ENCODE results near the gene TTBK2. TPM values are rescaled to one million over a fixed set of nuclear protein-coding genes. Genes with fewer than 3 reads are reported as not detected.
A peak's percentile ranks its signal among the peaks of the same experiment; 100 is the strongest.

TTBK2 gene
- total RNA-seq, 1 donor from 2014 or later, result 20.1 TPM

DNA sequence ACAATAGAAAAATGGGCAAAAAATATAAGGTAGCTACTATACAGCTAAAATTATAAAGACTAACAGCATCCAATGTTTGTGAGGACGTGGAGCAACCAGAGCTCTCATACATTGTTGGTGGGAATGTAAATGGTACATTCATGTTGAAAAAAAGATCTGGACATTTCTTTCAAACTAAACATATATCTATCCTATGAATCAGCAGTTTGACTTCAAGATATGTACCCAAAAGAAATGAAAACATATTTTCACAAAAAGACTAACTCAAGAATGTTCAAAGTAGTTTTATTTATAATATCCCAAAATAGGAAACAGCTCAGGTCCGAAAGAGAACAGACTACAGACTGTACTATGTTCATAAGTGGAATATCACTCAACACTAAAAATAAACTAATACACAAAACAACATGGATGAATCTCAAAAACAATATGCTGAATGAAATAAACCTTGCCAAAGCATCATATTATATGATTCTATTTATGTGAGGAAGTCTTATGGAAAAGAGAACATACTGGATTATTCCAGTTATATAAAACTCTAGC, 8.8 kb upstream of the TTBK2 start:
- TF ChIP-seq, protein P1, sequence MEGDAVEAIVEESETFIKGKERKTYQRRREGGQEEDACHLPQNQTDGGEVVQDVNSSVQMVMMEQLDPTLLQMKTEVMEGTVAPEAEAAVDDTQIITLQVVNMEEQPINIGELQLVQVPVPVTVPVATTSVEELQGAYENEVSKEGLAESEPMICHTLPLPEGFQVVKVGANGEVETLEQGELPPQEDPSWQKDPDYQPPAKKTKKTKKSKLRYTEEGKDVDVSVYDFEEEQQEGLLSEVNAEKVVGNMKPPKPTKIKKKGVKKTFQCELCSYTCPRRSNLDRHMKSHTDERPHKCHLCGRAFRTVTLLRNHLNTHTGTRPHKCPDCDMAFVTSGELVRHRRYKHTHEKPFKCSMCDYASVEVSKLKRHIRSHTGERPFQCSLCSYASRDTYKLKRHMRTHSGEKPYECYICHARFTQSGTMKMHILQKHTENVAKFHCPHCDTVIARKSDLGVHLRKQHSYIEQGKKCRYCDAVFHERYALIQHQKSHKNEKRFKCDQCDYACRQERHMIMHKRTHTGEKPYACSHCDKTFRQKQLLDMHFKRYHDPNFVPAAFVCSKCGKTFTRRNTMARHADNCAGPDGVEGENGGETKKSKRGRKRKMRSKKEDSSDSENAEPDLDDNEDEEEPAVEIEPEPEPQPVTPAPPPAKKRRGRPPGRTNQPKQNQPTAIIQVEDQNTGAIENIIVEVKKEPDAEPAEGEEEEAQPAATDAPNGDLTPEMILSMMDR (IDR thresholded peaks at IDR 0.05; ENCODE audit: insufficient read depth, low read length, poor library complexity, severe bottlenecking), result no peak
- no peak overlapping the region for H3K4me3 ChIP-seq (ENCODE audit: low read depth, low read length)
- no peaks in the 10 kb centered on the region for H3K36me3 ChIP-seq (ENCODE audit: control insufficient read depth, insufficient read depth, low read length)
- no peak for DNase-seq (ENCODE audit: low read depth)
- H3K27me3 ChIP-seq (ENCODE audit: control insufficient read depth, insufficient read depth, low read length), result no peaks in the 10 kb centered on the region

DNA sequence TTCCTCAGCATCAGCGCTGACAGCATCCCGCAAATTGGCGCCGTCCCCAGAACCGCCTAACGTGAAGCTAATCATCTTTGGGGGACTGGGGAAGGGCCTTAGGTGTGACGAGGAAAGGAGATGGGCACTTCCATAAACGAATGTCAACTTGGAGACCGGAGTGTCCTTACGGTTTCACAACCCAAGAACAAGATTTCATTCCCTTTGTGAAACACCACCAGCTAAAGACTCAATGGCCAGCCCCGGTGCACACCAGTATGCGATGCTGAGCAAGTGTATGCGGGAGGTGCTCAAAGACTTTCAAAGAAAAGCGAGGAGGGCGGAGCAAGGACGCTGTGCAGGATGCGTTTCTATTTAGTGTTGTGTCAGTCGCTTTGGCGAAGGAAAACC, 759 bp upstream of the TTBK2 start:
- Histone ChIP-seq H3K4me3 (ENCODE audit: low read depth, low read length) (peak overlapping the region; percentile 88), H3K27me3 (ENCODE audit: control insufficient read depth, insufficient read depth, low read length) (no peaks in the 10 kb centered on the region), H3K36me3 (ENCODE audit: control insufficient read depth, insufficient read depth, low read length) (no peaks in the 10 kb centered on the region)
- no peak for DNase-seq (ENCODE audit: low read depth)
- TF ChIP-seq, protein P1 (IDR thresholded peaks at IDR 0.05; ENCODE audit: insufficient read depth, low read length, poor library complexity, severe bottlenecking), result no peak

DNA sequence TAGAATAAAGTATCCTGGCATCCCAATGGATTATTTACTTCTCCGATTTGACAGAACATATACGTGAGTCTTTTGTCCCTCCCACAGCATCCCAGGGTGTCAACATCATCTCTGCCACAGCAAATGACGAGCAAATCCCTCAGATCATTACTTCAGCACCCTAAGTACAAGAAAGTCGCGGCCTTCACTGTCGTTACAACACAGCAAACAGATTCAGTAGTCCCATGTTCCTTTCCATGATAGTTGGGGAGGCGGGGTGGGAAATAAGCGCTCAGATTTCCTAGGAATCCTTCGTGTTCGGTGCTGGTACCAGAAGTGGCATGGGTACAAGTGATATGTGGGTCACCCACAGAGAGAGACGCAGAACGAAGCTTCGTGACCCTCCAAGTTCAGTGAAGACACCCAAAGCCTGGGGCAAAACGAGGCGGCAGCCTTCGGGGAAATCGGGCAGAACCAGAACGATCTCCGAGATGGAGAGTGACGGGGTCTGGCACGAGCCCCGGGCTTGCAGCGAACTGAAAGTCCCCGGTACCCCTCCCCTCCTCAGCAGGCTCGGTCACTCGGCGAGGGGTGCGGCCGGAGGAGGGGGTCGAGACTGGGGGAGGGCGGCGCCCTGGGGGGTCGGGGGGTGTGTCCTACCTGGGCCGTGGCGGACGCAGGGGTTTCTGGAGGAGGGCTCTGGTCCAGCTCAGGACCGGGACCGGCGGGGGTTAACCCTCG, 619 bp downstream of the TTBK2 start:
- TF ChIP-seq, protein P1 (IDR thresholded peaks at IDR 0.05; ENCODE audit: insufficient read depth, low read length, poor library complexity, severe bottlenecking), result no peak
- H3K4me3 ChIP-seq (ENCODE audit: low read depth, low read length), result peak overlapping the region; percentile 88
- no peaks in the 10 kb centered on the region for H3K36me3 ChIP-seq (ENCODE audit: control insufficient read depth, insufficient read depth, low read length)
- no peak for DNase-seq (ENCODE audit: low read depth)
- no peaks in the 10 kb centered on the region for H3K27me3 ChIP-seq (ENCODE audit: control insufficient read depth, insufficient read depth, low read length)

DNA sequence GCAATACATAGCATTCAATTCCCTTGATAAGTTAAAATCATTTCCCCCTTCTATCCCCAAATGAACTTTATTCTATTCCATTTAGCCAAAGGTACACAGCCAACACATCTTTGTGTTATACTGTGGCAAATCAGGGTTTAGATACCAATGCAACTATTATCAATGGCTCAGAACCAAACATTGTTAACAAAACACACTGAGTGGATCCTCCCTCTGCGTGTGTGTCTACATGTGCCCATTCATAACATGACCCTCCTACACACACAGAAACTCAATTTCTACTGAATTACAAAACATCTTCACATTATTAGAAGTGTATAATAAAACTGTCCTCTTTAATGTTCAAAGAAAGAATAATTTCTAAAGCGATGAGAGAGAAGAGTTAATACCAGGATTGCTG, 1.3 kb downstream of the TTBK2 start:
- DNase-seq (ENCODE audit: low read depth), result no peak
- Histone ChIP-seq H3K27me3 (ENCODE audit: control insufficient read depth, insufficient read depth, low read length) (no peaks in the 10 kb centered on the region), H3K36me3 (ENCODE audit: control insufficient read depth, insufficient read depth, low read length) (no peaks in the 10 kb centered on the region), H3K4me3 (ENCODE audit: low read depth, low read length) (peak overlapping the region; percentile 88)
- TF ChIP-seq, protein P1 (IDR thresholded peaks at IDR 0.05; ENCODE audit: insufficient read depth, low read length, poor library complexity, severe bottlenecking), result no peak

DNA sequence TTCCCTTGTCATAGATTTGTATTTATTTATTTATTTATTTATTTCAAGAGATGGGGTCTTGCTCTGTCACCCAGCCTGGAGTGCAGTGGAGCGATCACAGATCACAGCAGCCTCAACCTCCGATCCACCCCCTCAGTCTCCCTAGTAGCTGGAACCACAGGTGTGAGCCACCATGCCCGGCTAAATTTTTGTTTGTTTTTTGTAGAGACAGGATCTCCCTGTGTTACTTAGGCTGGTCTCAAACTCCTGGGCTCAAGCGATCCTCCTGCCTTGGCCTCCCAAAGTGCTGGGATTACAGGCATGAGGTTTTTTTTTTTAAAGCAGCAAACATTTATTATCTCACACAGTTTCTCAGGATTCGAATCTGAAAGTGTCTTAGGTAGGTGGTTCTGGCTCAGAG, 2.5 kb downstream of the TTBK2 start:
- no peak for DNase-seq (ENCODE audit: low read depth)
- H3K4me3 ChIP-seq (ENCODE audit: low read depth, low read length), result no peak overlapping the region
- TF ChIP-seq, protein P1 (IDR thresholded peaks at IDR 0.05; ENCODE audit: insufficient read depth, low read length, poor library complexity, severe bottlenecking), result no peak
- H3K36me3 ChIP-seq (ENCODE audit: control insufficient read depth, insufficient read depth, low read length), result no peaks in the 10 kb centered on the region
- H3K27me3 ChIP-seq (ENCODE audit: control insufficient read depth, insufficient read depth, low read length), result no peaks in the 10 kb centered on the region
